Ascending aorta (tissue), 2 donors: ENCODE data around the gene ADAMTS6. TPM values are rescaled to one million over a fixed set of nuclear protein-coding genes. Genes with fewer than 3 reads are reported as not detected.

ENCODE experiments used
- DNase-seq, 2 donors: peaks; one replicate each; pipeline ENCODE4 v3.0.0-alpha.2; 2019; ENCODE audit warnings: low spot score in 2 of 2
- H3K27ac ChIP-seq, 2 donors: fragments of 200-600 bp; sonication (generic); one replicate each; pipeline ENCODE4 v1.5.1; 2016 to 2017; ENCODE audit warnings: mild to moderate bottlenecking in 1 of 2
- H3K27me3 ChIP-seq: fragments of 200-600 bp; sonication (generic); one replicate; pipeline ENCODE4 v1.5.1; 2017
- H3K36me3 ChIP-seq, 2 donors: fragments of 200-600 bp; sonication (generic); one replicate each; pipeline ENCODE4 v1.5.1; 2016
- H3K4me1 ChIP-seq, 2 donors: fragments of 200-600 bp; sonication (generic); one replicate each; pipeline ENCODE4 v1.5.1; 2016 to 2017; ENCODE audit warnings: mild to moderate bottlenecking in 1 of 2
- H3K4me3 ChIP-seq, 2 donors: fragments of 200-600 bp; sonication (generic); one replicate each; pipeline ENCODE4 v1.5.1; 2016 to 2017; ENCODE audit warnings: mild to moderate bottlenecking in 1 of 2
- H3K9me3 ChIP-seq, 2 donors: fragments of 200-600 bp; sonication (generic); one replicate each; pipeline ENCODE4 v1.5.1; 2016
- intact Hi-C: fragments of 100-400 bp; cut with DNase I; formaldehyde crosslinking; loops from one replicate; pipeline ENCODE4 v1.15.1; 2023
- total RNA-seq: library from RNA; depleted of rRNA; stranded (reverse); fragments of >200 nt; gene quantifications from one replicate; pipeline ENCODE4 v1.1.0, GENCODE V29; 2016
- TF ChIP-seq, protein P1 (sequence below), 3 experiments: fragments of 200-600 bp in 2 of 3; fragments of 450-650 bp in 1 of 3; sonication (generic) in 2 of 3; IDR thresholded peaks; one replicate each; pipeline ENCODE4 v1.5.1; 2016 to 2019; ENCODE audit warnings: antibody characterized with exemption in 3 of 3, mild to moderate bottlenecking in 1 of 3, moderate library complexity in 1 of 3

ADAMTS6 gene
- total RNA-seq, 1 donor from 2014 or later, result 8.9 TPM

DNA sequence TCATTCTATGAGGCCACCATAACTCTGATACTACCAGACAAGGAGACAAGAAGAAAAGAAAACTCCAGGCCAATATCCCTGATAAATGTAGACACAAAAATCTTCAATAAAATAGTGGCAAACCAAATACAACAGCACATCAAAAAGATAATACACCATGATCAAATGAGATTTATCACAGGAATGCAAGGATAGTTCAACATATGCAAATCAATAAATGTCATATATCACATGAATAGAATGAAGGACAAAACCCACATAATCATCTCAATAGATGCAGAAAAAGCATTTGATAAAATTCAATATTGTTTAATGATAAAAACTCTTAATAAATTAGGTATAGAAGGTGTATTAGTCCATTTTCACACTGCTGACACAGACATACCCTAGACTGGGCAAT is 139.9 kb downstream of the ADAMTS6 start:
- Histone ChIP-seq H3K4me1 (no peaks in the 10 kb centered on the region), H3K4me3 (no peak overlapping the region), H3K9me3 (peaks cover 10 to 42% of the 10 kb centered on the region in 2 donors), H3K36me3 (no peaks in the 10 kb centered on the region), H3K27ac (no peak overlapping the region), H3K27me3 (no peaks in the 10 kb centered on the region)
- TF ChIP-seq, protein P1, sequence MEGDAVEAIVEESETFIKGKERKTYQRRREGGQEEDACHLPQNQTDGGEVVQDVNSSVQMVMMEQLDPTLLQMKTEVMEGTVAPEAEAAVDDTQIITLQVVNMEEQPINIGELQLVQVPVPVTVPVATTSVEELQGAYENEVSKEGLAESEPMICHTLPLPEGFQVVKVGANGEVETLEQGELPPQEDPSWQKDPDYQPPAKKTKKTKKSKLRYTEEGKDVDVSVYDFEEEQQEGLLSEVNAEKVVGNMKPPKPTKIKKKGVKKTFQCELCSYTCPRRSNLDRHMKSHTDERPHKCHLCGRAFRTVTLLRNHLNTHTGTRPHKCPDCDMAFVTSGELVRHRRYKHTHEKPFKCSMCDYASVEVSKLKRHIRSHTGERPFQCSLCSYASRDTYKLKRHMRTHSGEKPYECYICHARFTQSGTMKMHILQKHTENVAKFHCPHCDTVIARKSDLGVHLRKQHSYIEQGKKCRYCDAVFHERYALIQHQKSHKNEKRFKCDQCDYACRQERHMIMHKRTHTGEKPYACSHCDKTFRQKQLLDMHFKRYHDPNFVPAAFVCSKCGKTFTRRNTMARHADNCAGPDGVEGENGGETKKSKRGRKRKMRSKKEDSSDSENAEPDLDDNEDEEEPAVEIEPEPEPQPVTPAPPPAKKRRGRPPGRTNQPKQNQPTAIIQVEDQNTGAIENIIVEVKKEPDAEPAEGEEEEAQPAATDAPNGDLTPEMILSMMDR (IDR thresholded peaks at IDR 0.05), result no peak
- intact Hi-C loops, result no loop called here
- no peak for DNase-seq

DNA sequence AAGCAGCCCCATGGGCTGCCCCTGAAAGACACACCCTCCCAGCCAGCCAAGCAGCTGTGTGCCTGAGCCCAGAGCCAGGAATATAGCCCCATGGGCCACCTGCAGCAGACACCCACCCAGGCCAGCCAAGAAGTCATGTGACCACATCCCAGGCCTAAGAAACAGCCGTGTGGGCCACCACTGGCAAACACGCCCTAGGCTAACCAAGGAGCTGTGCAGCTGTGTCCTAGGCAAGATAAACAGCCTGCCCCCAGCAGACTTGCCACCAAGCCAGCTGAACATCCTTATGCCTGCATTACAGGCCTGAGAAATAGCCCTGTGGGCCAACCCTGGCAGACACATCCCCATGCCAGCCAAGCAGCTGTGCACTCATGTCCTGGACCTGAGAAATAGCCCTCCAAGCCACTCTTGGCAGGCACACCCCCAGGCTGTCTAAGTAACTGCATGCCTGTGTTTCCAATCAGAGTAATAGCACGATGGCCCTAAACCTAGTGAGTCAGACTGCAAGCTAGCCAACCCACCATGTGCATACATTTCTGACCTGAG is 143.0 kb downstream of the ADAMTS6 start:
- TF ChIP-seq, protein P1 (IDR thresholded peaks at IDR 0.05), result no peak
- DNase-seq, result no peak
- Histone ChIP-seq H3K4me1 (no peaks in the 10 kb centered on the region), H3K4me3 (no peak overlapping the region), H3K27ac (no peak overlapping the region), H3K36me3 (no peaks in the 10 kb centered on the region), H3K9me3 (peaks cover 10 to 37% of the 10 kb centered on the region in 2 donors), H3K27me3 (no peaks in the 10 kb centered on the region)
- intact Hi-C loops, result loop anchor here (10.0 kb wide), 1 partner anchor 76 kb away; no protein-coding TSS in a partner anchor

DNA sequence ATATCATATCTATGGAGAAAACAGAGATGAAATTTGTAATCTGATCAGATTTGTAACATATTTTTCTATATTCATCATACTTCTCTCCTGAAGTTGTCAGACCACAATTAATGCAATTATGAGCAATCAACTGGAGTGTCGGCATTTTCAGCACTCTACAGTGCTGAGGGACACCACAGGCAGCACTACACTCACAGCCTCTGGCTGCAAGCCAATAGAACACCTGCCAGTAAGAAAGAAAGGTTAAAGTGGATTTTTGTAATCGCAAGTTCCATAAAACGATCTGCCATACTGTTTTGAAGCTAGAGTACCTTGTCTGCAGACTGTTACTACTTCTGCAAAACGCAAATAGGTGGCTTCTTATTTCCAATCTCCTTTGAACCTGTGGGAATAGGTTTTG is 147.6 kb downstream of the ADAMTS6 start:
- intact Hi-C loops, result loop anchor here (10.0 kb wide), 1 partner anchor 81 kb away; no protein-coding TSS in a partner anchor
- DNase-seq, result no peak
- Histone ChIP-seq H3K4me3 (no peak overlapping the region), H3K4me1 (no peaks in the 10 kb centered on the region), H3K27ac (no peak overlapping the region), H3K27me3 (no peaks in the 10 kb centered on the region), H3K36me3 (no peaks in the 10 kb centered on the region), H3K9me3 (peaks cover 0 to 4% of the 10 kb centered on the region in 2 donors)
- TF ChIP-seq, protein P1 (IDR thresholded peaks at IDR 0.05), result no peak

DNA sequence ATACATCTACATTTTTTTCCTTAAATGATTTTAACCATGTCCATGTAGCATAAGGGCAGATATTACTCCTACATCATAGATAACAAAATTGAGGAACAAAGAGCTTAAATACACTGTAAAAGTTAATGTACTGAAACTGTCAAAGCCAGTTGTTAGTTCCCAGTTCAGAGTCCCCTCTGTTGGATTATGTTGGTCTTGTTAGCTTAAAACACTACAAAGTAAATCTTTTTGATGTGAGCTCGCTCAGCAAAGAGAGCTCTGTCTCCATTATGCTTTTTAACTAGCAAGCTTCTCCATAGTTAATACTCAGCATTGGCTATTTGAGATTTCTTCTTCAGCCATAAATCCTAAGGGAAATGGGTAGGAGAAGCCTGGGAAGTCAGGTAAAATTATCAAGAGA is 149.1 kb downstream of the ADAMTS6 start:
- TF ChIP-seq, protein P1 (IDR thresholded peaks at IDR 0.05), result no peak
- DNase-seq, result no peak
- Histone ChIP-seq H3K27ac (no peak overlapping the region), H3K27me3 (no peaks in the 10 kb centered on the region), H3K9me3 (no peaks in the 10 kb centered on the region), H3K4me3 (no peak overlapping the region), H3K36me3 (no peaks in the 10 kb centered on the region), H3K4me1 (no peaks in the 10 kb centered on the region)
- intact Hi-C loops, result loop anchor here (10.0 kb wide), 1 partner anchor 82 kb away; no protein-coding TSS in a partner anchor

DNA sequence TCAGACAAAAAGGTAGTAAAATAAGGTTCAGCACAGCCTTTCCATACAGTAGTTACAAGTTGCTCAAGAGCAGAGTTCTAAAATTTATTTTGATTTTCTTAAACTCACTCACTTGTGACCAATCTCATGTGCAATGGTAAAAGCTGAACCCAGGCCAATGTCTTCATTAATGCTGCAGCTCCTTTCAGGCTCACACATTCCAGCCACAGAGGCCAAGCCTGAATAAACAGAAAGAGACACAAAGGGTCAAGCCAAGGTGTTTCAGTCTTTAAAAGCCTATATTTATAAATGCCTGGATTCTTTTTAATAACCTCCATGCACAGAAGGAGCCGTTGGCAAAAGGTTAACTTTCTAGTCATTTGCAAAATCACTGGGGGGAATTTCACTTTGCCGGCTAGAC is 152.5 kb downstream of the ADAMTS6 start:
- intact Hi-C loops, result no loop called here
- H3K36me3 ChIP-seq, result no peaks in the 10 kb centered on the region
- no peak overlapping the region for H3K4me3 ChIP-seq
- no peaks in the 10 kb centered on the region for H3K9me3 ChIP-seq
- H3K27ac ChIP-seq, result no peak overlapping the region
- no peak for DNase-seq
- H3K27me3 ChIP-seq, result no peaks in the 10 kb centered on the region
- no peaks in the 10 kb centered on the region for H3K4me1 ChIP-seq
- TF ChIP-seq, protein P1 (IDR thresholded peaks at IDR 0.05), result no peak

DNA sequence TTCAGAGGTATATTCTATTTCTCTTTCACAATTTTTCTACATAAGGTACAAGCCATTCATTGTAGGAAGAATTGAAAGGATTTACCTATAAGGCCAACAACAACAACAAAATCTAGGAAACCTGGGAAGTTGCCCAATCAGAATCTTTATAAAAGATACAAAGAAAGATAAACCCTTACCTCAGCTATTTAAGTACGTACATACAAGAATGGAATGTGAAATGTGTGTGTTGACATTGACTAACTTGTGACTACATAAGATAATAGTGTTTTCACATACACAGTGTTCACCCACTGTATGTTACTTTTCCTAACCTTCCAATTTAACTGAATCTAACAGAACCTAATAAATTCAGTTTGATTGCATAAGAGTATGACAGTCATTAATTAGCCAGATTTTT is 154.1 kb downstream of the ADAMTS6 start:
- TF ChIP-seq, protein P1 (IDR thresholded peaks at IDR 0.05), result no peak
- Histone ChIP-seq H3K4me3 (no peak overlapping the region), H3K27me3 (no peaks in the 10 kb centered on the region), H3K4me1 (no peaks in the 10 kb centered on the region), H3K9me3 (no peaks in the 10 kb centered on the region), H3K27ac (no peak overlapping the region), H3K36me3 (no peaks in the 10 kb centered on the region)
- intact Hi-C loops, result no loop called here
- no peak for DNase-seq
